Stimulated activated CD4-positive, alpha-beta T cell treated with anti-CD3 and anti-CD28 coated beads, Interleukin-2, amount 100 ng/mL, for 4 hours (primary cell): ENCODE results near the gene FRS3.

Experiments
- DNase-seq: peaks from one replicate; pipeline ENCODE4 v3.0.0-alpha.2; 2020; ENCODE audit warnings: low read depth

FRS3 gene

GRCh38 chr6:41790045-41790444 lies 10.3 kb upstream of the FRS3 start:
- DNase-seq: no peak

- DNase-seq: no peak
Observed at GRCh38 chr6:41789390-41789724, 9.7 kb upstream of the FRS3 start.

- peak; percentile 91 for DNase-seq
Observed at GRCh38 chr6:41787219-41787917, 7.7 kb upstream of the FRS3 start, which contains the start of gene TOMM6. TSS of gene TOMM6 (plus strand) at chr6:41787694. CDS start at chr6:41787698, 4 bp downstream.

- DNase-seq: peak; percentile 81
Observed at GRCh38 chr6:41786451-41787218, 6.9 kb upstream of the FRS3 start.

GRCh38 chr6:41785689-41786450 lies 6.2 kb upstream of the FRS3 start:
- DNase-seq: no peak

- DNase-seq: no peak
Observed at GRCh38 chr6:41785254-41785653, 5.6 kb upstream of the FRS3 start.

GRCh38 chr6:41784581-41785171 lies 5.0 kb upstream of the FRS3 start:
- no peak for DNase-seq

GRCh38 chr6:41783106-41783780 lies 3.5 kb upstream of the FRS3 start:
- no peak for DNase-seq

GRCh38 chr6:41781366-41781730 lies 1.6 kb upstream of the FRS3 start:
- no peak for DNase-seq

GRCh38 chr6:41780551-41781365 lies 1.1 kb upstream of the FRS3 start, which contains the start of gene PRICKLE4:
TSS of gene PRICKLE4 (plus strand) at chr6:41780782. CDS start at chr6:41783474, 2,692 bp downstream.
- no peak for DNase-seq

- no peak for DNase-seq
Observed at GRCh38 chr6:41779336-41779735, 364 bp downstream of the FRS3 start.

GRCh38 chr6:41778895-41779294 lies 805 bp downstream of the FRS3 start:
- DNase-seq: no peak

GRCh38 chr6:41777551-41778285 lies 2.0 kb downstream of the FRS3 start:
- DNase-seq: no peak

GRCh38 chr6:41775293-41775882 lies 4.3 kb downstream of the FRS3 start:
- DNase-seq: no peak

GRCh38 chr6:41774841-41775240 lies 4.9 kb downstream of the FRS3 start:
- DNase-seq: no peak

- DNase-seq: no peak
Observed at GRCh38 chr6:41771058-41771983, 8.4 kb downstream of the FRS3 start.

GRCh38 chr6:41770381-41771057 lies 9.2 kb downstream of the FRS3 start:
- no peak for DNase-seq

GRCh38 chr6:41769376-41769775 lies 10.3 kb downstream of the FRS3 start:
- DNase-seq: no peak
